ENCODE measurements around the gene GIPC1. TPM values are rescaled to one million over a fixed set of nuclear protein-coding genes. Genes with fewer than 3 reads are reported as not detected.
"Not testable (repeated sequence)": the region's sequence is repeated elsewhere in the genome, so short reads cannot be mapped to it uniquely, and the experiment has no call there.

Gene GIPC1
- total RNA-seq, 2 experiments from 2014 or later, result 26.2 to 30.8 TPM

GRCh38 chr19:14470031-14470876 lies 25.7 kb downstream of the GIPC1 start:
- DNase-seq (no peak), ATAC-seq (no peak)
- Mint-ChIP-seq H3K27ac (no peak overlapping the region), H3K27me3 (peaks cover 16% of the 10 kb centered on the region), H3K4me3 (no peak overlapping the region), H3K4me1 (peaks cover 16% of the 10 kb centered on the region), H3K9me3 (ENCODE audit: low read depth) (no peaks in the 10 kb centered on the region), H3K36me3 (peaks cover 18% of the 10 kb centered on the region)
- CTCF ChIA-PET, result no interaction called here

- H3K9me3 Mint-ChIP-seq (ENCODE audit: low read depth), result no peaks in the 10 kb centered on the region
- H3K27me3 Mint-ChIP-seq, result peaks cover 3% of the 10 kb centered on the region
- CTCF ChIA-PET, result interaction anchor here (0.5 to 2.6 kb wide), 10 partner anchors 10 to 388 kb away, joined by 3 to 12 read pairs (median 3); no protein-coding TSS in a partner anchor
- no peak for ATAC-seq
- H3K36me3 Mint-ChIP-seq, result peaks cover 30% of the 10 kb centered on the region
- no peak for DNase-seq
- H3K4me1 Mint-ChIP-seq, result peaks cover 5% of the 10 kb centered on the region
- H3K4me3 Mint-ChIP-seq, result no peak overlapping the region
- no peak overlapping the region for H3K27ac Mint-ChIP-seq
Measured at GRCh38 chr19:14467816-14468215, 28.1 kb downstream of the GIPC1 start.

GRCh38 chr19:14467391-14467790 lies 28.5 kb downstream of the GIPC1 start:
- H3K4me1 Mint-ChIP-seq, result peaks cover 4% of the 10 kb centered on the region
- no peak overlapping the region for H3K27ac Mint-ChIP-seq
- H3K9me3 Mint-ChIP-seq (ENCODE audit: low read depth), result no peaks in the 10 kb centered on the region
- DNase-seq (no peak), ATAC-seq (no peak)
- CTCF ChIA-PET, result interaction anchor here (0.5 to 2.6 kb wide), 10 partner anchors 11 to 388 kb away, joined by 3 to 12 read pairs (median 3); no protein-coding TSS in a partner anchor
- no peak overlapping the region for H3K4me3 Mint-ChIP-seq
- no peaks in the 10 kb centered on the region for H3K27me3 Mint-ChIP-seq
- peaks cover 33% of the 10 kb centered on the region for H3K36me3 Mint-ChIP-seq

- Mint-ChIP-seq H3K27me3 (no peaks in the 10 kb centered on the region), H3K36me3 (peaks cover 42% of the 10 kb centered on the region), H3K4me1 (peaks cover 20% of the 10 kb centered on the region), H3K27ac (no peak overlapping the region), H3K4me3 (no peak overlapping the region), H3K9me3 (ENCODE audit: low read depth) (no peaks in the 10 kb centered on the region)
- ATAC-seq, result no peak
- CTCF ChIA-PET, result interaction anchor here (1.0 kb wide), 1 partner anchor 9 kb away, joined by 3 read pairs; no protein-coding TSS in a partner anchor
- no peak for DNase-seq
Measured at GRCh38 chr19:14463747-14464146, 32.2 kb downstream of the GIPC1 start.

- H3K9me3 Mint-ChIP-seq (ENCODE audit: low read depth); H3K27me3 Mint-ChIP-seq; H3K27ac Mint-ChIP-seq; CTCF ChIA-PET; ATAC-seq; H3K4me3 Mint-ChIP-seq; DNase-seq: not testable (repeated sequence)
- peaks cover 26% of the 10 kb centered on the region for H3K4me1 Mint-ChIP-seq
- peaks cover 40% of the 10 kb centered on the region for H3K36me3 Mint-ChIP-seq
Measured at GRCh38 chr19:14462401-14462800, 33.5 kb downstream of the GIPC1 start.

GRCh38 chr19:14460935-14461334 lies 35.0 kb downstream of the GIPC1 start:
- no peak overlapping the region for H3K4me3 Mint-ChIP-seq
- peaks cover 37% of the 10 kb centered on the region for H3K36me3 Mint-ChIP-seq
- no peak for ATAC-seq
- CTCF ChIA-PET, result interaction anchor here (1.0 to 1.3 kb wide), 3 partner anchors 11 to 30 kb away, joined by 3 to 4 read pairs (median 3); partner anchors contain the start of gene PKN1
- H3K9me3 Mint-ChIP-seq (ENCODE audit: low read depth), result no peaks in the 10 kb centered on the region
- peaks cover 26% of the 10 kb centered on the region for H3K4me1 Mint-ChIP-seq
- no peak for DNase-seq
- peak overlapping the region; percentile 13 for H3K27ac Mint-ChIP-seq
- H3K27me3 Mint-ChIP-seq, result no peaks in the 10 kb centered on the region

- no peak overlapping the region for H3K4me3 Mint-ChIP-seq
- CTCF ChIA-PET, result interaction anchor here (0.6 to 3.4 kb wide), 10 partner anchors 13 to 323 kb away, joined by 3 to 8 read pairs (median 4); partner anchors contain the start of genes ASF1B, PKN1 and PTGER1
- H3K9me3 Mint-ChIP-seq (ENCODE audit: low read depth), result no peaks in the 10 kb centered on the region
- ATAC-seq (peak; percentile 100), DNase-seq (peak; percentile 91)
- no peaks in the 10 kb centered on the region for H3K27me3 Mint-ChIP-seq
- H3K4me1 Mint-ChIP-seq, result peaks cover 26% of the 10 kb centered on the region
- peaks cover 37% of the 10 kb centered on the region for H3K36me3 Mint-ChIP-seq
- peak overlapping the region; percentile 75 for H3K27ac Mint-ChIP-seq
Measured at GRCh38 chr19:14459703-14460102, 36.2 kb downstream of the GIPC1 start.

- H3K27ac Mint-ChIP-seq; H3K4me1 Mint-ChIP-seq; H3K9me3 Mint-ChIP-seq (ENCODE audit: low read depth); H3K4me3 Mint-ChIP-seq; DNase-seq; ATAC-seq; H3K27me3 Mint-ChIP-seq: not testable (repeated sequence)
- CTCF ChIA-PET, result interaction anchor here (1.1 kb wide), 1 partner anchor 21 kb away, joined by 3 read pairs; no protein-coding TSS in a partner anchor
- H3K36me3 Mint-ChIP-seq, result peaks cover 49% of the 10 kb centered on the region
Measured at GRCh38 chr19:14452303-14452702, 43.6 kb downstream of the GIPC1 start.

GRCh38 chr19:14450876-14451275 lies 45.1 kb downstream of the GIPC1 start:
- CTCF ChIA-PET, result interaction anchor here (1.1 kb wide), 2 partner anchors 17 to 29 kb away, joined by 3 read pairs; no protein-coding TSS in a partner anchor
- Mint-ChIP-seq H3K4me1 (peaks cover 10% of the 10 kb centered on the region), H3K36me3 (peaks cover 57% of the 10 kb centered on the region), H3K9me3 (ENCODE audit: low read depth) (no peaks in the 10 kb centered on the region), H3K4me3 (no peak overlapping the region), H3K27ac (no peak overlapping the region), H3K27me3 (no peaks in the 10 kb centered on the region)
- no peak for ATAC-seq
- DNase-seq, result no peak

- no peaks in the 10 kb centered on the region for H3K27me3 Mint-ChIP-seq
- DNase-seq, result peak; percentile 85
- H3K4me3 Mint-ChIP-seq, result no peak overlapping the region
- H3K27ac Mint-ChIP-seq, result no peak overlapping the region
- CTCF ChIA-PET, result interaction anchor here (1.1 kb wide), 2 partner anchors 18 to 30 kb away, joined by 3 read pairs; no protein-coding TSS in a partner anchor
- ATAC-seq, result peak; percentile 93
- peaks cover 10% of the 10 kb centered on the region for H3K4me1 Mint-ChIP-seq
- peaks cover 56% of the 10 kb centered on the region for H3K36me3 Mint-ChIP-seq
- H3K9me3 Mint-ChIP-seq (ENCODE audit: low read depth), result no peaks in the 10 kb centered on the region
Measured at GRCh38 chr19:14450168-14450874, 45.6 kb downstream of the GIPC1 start.

GRCh38 chr19:14449321-14449720 lies 46.6 kb downstream of the GIPC1 start:
- Mint-ChIP-seq H3K27me3 (no peaks in the 10 kb centered on the region), H3K27ac (peak overlapping the region; percentile 58), H3K9me3 (ENCODE audit: low read depth) (no peaks in the 10 kb centered on the region), H3K4me3 (no peak overlapping the region), H3K4me1 (peaks cover 10% of the 10 kb centered on the region), H3K36me3 (peaks cover 55% of the 10 kb centered on the region)
- no peak for ATAC-seq
- CTCF ChIA-PET, result no interaction called here
- DNase-seq, result no peak

GRCh38 chr19:14446336-14447036 lies 49.4 kb downstream of the GIPC1 start:
- Mint-ChIP-seq H3K9me3 (ENCODE audit: low read depth) (no peaks in the 10 kb centered on the region), H3K4me3 (no peak overlapping the region), H3K36me3 (peaks cover 64% of the 10 kb centered on the region), H3K4me1 (peaks cover 16% of the 10 kb centered on the region), H3K27ac (no peak overlapping the region), H3K27me3 (no peaks in the 10 kb centered on the region)
- CTCF ChIA-PET, result interaction anchor here (1.0 to 2.8 kb wide), 4 partner anchors 13 to 39 kb away, joined by 3 to 8 read pairs (median 5); no protein-coding TSS in a partner anchor
- no peak for DNase-seq
- no peak for ATAC-seq

Data from activated CD8-positive, alpha-beta memory T cell treated with anti-CD3 and anti-CD28 coated beads, Interleukin-2, amount 10 ng/mL, durations not matched to agents 7 days and 5 days (primary cell).